Measurements from ENCODE around the gene EPHA4.

- no peak for TF ChIP-seq CTCF (IDR thresholded peaks at IDR 0.05; ENCODE audit: low read depth, low read length)
- TF ChIP-seq EZH2phosphoT487 (IDR thresholded peaks at IDR 0.05; ENCODE audit: low read depth): no peak
These were observed 201.3 kb downstream of the EPHA4 start for GRCh38 chr2:221370857-221371211.
